HG03139 (cell line): Measurements from ENCODE around the gene CXCR1.
"Not testable (repeated sequence)": the region's sequence is repeated elsewhere in the genome, so short reads cannot be mapped to it uniquely, and the experiment has no call there.

Experiments used
- ATAC-seq: cut with Tn5 transposase; IDR thresholded peaks from one replicate; pipeline ENCODE4 v1.9.1; 2021; ENCODE audit not compliant: unreplicated experiment

CXCR1 gene

DNA sequence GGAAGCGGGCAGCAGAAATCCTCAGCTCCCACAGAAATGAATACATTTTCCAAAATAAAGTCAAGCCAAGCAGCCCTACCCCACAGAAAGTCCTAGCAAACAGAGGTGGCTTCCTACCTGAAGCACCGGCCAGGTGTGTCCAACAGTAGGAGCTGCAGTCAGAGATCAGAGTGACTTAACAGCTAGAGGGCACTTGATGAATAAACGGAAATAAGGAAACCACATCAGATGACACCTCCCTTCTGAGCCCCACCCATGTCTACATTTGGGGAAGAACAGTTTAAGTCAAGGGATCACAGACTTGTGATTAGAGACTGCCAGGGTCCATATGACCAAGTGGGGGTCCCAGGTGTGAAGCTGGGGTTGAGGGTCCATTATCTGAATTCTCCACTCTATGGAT is at the start of gene CXCR1:
Gene CXCR1, minus strand, starts transcription at position 172 of the 400 bp plus-strand sequence. CDS start 1,751 bp downstream, outside the sequence.
- no peak for ATAC-seq

GRCh38 chr2:218216336-218216673 is 49.5 kb upstream of the CXCR1 start:
- no peak for ATAC-seq

DNA sequence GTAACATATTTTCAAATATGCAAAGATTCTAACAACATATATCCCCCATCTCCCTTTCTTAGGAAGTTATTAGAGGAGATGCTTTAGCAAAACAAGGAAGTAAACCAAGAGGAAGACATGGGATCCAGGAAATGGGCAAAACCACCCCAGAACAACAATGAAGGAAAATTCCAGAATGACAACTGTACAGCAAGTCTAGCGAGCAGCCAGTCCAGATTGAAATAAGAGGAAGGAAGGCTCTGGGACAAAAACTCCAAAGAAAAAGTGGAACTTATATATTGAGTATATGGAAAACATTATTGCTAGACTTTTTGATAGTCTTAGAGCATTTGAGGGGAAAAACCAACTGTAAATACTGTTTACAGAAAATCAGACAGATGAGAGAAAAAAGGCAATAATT is 47.4 kb upstream of the CXCR1 start:
- no peak for ATAC-seq

GRCh38 chr2:218209078-218209477 is 42.3 kb upstream of the CXCR1 start:
- no peak for ATAC-seq

DNA sequence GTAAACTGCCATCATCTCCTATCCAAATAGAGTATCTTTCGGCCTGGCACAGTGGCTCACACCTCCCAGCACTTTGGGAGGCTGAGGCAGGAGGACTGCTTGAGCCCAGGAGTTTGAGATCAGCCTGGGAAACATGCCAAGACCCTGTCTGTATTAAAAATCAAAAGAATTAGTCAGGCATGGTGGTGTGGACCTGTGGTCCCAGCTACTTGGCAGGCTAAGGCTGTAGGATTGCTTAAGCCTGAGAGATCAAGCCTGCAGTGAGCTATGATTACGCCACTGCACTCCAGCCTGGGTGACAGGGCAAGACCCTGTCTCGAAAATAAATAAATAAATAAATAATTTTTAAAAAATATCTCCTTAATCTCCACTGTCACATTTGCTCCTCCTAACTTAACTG is 35.5 kb upstream of the CXCR1 start:
- ATAC-seq, result no peak

GRCh38 chr2:218196974-218197373 is 30.2 kb upstream of the CXCR1 start:
- no peak for ATAC-seq

- ATAC-seq, result no peak
These were observed 28.1 kb upstream of the CXCR1 start for GRCh38 chr2:218194880-218195279.

- ATAC-seq, result no peak
These were observed 26.9 kb upstream of the CXCR1 start for GRCh38 chr2:218193701-218194100.

DNA sequence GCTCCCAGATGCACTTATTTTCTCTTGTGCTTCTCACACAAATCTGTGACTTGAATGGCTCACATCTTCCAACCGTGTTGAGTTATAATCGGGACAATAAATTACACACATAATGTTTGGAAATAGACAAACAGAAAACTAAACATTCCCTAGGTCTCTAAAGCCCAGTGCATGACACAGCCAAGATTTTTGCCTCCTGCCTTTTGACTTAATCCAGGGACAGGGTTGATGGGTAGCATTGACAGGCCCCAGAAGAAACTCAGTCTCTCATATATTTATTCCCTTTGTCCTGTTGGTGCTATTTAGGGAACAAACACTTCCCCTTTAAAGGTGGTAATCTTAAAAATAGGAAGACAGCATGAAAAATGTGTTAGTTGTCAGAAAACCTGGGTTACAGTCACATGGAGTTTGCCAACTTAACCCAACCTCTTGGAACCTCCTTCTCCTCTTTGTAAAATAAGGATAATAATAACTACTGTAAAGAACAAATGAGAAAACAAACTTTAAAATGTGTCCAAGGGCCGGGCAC is 26.2 kb upstream of the CXCR1 start:
- no peak for ATAC-seq

GRCh38 chr2:218188528-218188927 is 21.8 kb upstream of the CXCR1 start:
- ATAC-seq, result no peak

DNA sequence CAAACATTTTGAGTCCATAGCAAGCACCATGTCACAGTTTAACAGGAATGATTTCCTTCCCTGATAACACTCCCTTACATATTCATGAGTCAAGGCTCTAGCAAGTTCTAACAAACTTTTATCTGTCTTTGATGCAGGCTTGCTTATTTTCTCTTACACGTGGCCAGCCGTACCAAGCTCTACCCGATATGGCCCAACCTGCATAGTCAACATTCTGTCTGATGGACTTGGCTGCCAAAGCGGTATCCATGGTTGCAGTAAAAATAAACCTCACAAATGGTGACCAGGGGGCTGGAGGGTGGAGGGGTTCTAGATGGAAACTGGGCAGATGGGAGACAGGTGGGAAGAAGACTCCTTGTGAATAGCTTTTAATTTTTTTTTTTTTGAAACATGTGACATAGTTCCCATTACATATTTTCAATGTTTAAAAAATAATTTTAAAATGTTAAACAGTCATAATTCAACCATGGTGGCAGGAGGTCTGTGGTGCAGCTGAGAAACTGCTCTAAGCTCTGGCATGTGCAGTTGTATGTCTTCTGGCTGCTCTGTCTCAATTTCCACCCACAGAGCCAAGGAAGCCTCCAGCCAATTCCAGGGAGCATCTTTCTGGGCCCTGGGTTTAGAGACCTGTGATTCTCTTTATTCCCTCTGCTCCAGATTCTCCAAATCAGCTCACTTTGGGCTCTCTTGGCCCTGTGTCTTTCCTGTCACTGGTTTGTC is 20.7 kb upstream of the CXCR1 start:
- no peak for ATAC-seq

DNA sequence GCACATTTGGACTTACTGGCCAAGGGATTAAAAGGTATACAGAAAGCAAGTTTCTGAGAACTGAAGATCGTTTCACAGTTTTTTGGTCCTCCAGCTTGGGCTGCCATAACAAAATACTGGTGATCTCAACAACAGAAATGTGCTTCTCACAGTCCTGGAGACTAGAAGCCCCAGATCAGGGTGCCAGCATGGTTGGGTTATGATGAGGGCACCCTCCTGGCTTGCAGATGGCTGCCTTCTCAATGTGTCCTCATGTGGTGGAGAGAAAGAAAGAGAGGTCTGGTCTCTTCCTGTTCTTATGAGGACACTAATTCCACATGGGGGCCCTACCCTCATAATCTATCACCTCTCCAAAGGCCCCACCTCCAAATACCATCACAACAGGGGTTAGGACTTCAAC is 20.1 kb upstream of the CXCR1 start:
- ATAC-seq, result no peak

DNA sequence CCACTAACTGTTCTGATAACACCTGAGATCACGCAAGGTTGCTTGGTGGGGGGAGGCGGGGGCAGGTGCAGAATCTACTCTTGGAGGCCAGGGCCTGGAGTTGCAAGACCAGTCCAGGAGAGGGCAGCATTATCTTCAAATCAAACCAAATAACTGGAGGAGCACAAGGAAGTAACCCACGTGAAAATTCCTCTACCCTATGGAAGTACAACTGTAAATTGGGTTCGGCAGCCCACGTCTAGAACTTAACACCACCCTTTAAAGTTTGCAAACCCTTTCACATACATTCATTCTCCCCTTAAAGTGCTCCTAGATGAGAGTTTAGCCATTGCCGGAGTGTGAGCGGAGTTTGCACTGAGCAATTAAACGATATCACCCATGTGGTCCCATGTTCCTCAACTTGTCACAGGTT is 19.6 kb upstream of the CXCR1 start:
- no peak for ATAC-seq

DNA sequence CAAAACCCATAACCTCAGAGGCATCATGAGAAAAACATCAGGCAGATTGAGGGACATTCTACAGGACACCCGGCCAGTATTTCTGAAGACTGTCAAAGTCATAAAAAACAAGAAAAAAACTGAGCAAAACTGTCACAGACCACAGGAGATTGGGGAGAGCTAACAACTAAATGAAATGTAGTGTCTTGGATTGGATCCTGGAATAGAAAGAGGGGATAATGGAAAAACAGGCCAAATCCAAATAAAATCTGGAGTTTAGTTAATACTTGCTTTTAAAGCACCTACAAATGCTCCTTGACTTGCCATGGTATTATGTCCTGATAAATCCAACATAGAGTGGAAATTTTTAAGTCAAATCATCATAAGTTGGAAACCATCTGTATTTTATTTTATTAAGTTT is 17.6 kb upstream of the CXCR1 start:
- no peak for ATAC-seq

GRCh38 chr2:218180467-218181114 is 13.8 kb upstream of the CXCR1 start:
- no peak for ATAC-seq

DNA sequence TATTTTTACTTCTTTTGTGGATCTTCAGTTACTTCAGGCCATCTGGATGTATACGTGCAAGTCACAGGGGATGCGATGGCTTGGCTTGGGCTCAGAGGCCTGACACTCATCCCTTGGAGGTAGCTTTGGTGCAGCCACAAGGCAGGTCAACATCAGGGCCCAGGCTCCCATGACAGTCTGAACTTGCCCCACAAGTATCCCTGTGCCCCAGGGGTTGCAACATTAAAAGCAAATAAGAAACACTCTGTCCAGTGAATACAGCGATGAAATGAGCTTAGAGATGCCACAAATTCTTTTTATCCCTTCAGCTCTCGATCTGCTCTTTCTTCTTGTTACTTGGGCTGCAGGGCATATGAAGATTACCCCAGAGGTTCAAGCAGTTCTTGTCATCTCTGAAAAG is 13.0 kb upstream of the CXCR1 start:
- no peak for ATAC-seq

DNA sequence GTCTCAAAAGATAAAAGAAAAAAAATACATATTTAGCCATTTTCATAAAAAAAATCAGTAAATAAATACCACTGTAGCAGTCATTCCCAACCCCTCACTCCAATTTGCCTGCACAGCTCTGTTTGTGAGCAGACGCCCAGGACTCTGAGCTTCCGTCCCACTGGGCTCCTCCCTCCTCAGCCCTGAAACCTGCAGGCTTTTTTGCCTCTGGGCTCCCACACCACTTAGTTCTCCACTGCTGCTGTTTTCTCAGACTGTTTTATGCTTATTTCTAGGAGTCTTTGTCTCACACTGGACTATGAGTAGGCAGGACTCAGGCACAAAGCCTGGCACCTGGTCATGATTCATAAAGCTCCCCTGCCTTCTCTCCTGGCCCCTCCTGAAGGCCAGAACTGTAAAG is 6.1 kb upstream of the CXCR1 start:
- ATAC-seq, result no peak

- not testable (repeated sequence) for ATAC-seq
These were observed 5.0 kb upstream of the CXCR1 start for GRCh38 chr2:218171744-218172143.

DNA sequence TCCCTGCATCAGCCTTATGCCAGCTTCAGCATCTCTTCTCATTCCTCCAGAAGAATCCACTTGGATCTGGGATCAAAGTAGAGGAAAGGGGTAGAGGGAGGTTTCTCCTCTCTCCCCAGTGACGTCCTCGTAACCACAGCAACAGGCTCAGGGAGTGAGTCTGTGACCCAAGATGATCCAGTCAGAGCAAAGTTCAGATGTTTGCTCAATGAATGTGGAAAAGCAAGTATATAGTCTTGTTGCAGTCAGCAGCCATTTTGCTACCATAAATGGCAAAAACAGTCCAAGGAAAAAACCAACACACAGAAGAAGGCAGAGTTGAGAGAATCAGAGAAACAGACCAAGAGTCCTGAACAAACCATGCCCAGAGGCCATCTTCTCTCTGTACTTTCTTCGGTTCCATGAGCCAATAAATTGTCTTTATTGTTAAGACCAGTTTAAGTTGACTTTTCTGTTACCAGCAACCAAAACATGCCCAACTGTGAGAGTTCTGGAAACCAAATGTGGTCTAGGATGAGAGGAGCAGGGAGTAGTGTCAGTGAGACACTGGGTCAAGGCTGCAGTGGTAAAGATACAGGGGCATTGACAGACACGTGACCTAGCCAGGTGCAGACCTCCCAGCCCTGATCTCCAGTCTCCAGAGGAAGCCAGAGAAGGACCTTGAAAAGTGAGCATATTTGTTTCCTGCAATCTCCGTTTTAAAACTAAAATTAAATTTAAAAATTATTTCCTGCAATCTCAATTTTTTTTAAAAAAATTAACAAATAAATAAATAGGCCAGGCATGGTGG is 3.2 kb upstream of the CXCR1 start:
- no peak for ATAC-seq

DNA sequence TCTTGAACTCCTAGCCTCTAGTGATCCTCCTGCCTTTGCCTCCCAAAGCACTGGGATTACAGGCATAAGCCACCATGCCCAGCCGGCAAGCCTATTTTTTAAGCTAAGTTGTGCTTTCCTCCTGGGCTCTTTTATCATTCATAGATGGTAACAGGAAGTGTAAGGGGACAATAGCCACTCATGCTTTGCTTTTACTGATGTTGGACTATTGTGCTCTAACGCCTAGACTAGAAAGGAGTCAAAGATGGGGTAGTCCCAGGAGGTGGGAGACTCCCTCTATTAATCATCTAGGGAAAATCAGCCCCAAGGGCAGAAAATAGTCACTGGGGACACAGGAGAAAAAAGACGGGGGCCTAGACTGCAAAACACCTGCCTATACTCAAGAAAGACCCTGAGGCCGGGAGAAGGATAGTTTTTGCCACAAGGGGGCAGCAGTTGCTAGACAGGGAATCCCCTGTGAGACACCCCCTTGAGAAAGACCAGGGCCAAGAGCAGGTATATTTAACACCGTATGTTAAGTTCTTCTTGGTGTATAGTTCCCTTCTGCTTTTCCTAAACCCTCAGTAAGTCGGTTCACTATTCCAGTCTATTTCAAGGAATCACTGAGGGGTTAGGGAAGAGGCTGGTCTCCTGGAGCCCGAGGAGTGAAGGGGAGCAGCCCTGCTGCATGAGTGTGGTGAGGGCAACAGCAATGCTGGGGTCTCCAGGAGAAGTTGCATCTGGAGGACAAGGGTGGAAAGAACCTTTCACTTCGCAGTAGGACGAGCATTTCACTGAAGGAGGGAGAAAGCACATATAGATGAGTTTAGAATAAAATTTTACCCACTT is 2.1 kb upstream of the CXCR1 start:
- no peak for ATAC-seq

DNA sequence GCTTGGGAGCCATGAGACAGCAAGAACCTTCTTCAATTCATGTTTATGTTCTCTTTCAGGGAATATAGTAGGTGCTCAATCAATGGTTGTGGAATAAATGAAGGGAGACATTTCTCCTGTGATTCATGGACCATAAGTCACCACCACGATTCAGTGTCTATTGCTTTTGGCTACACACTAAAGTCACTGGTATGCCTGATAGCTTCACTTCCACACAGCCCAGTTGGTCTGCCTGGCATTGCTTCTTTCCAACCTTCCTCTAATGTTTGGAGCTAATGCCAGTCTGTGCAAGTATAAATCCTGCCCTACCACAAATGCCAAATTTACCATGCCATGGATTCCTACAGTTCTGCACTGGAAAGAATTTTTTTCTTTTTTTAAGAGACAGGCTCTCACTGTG is 1.3 kb upstream of the CXCR1 start:
- no peak for ATAC-seq
